HG03159 (cell line): Measurements from ENCODE around the gene PML.
"Not testable (repeated sequence)": the region's sequence is repeated elsewhere in the genome, so short reads cannot be mapped to it uniquely, and the experiment has no call there.

ENCODE experiments used
- ATAC-seq: cut with Tn5 transposase; IDR thresholded peaks from one replicate; pipeline ENCODE4 v1.9.1; 2021; ENCODE audit warnings: mild to moderate bottlenecking, moderate library complexity; ENCODE audit not compliant: unreplicated experiment

Gene PML

GRCh38 chr15:74053941-74054529 lies 59.5 kb downstream of the PML start:
- no peak for ATAC-seq

DNA sequence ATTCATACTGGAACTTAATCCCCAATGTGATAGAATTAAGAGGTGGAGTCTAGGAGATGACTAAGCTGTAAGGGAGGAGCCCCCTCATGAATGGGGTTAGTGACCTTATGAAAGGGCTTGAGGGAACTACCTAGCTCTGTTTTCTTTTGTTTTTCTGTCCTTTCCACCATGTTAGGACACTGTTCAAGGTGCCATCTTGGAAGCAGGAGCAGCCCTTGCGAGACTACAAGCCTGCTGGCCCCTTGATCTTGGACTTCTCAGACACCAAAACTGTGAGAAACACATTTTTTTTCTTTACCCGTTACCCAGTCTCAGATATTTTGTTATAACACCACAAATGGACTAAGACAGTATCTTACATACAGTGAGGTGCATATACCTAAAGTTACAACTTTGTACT lies 61.3 kb downstream of the PML start:
- ATAC-seq, result no peak

DNA sequence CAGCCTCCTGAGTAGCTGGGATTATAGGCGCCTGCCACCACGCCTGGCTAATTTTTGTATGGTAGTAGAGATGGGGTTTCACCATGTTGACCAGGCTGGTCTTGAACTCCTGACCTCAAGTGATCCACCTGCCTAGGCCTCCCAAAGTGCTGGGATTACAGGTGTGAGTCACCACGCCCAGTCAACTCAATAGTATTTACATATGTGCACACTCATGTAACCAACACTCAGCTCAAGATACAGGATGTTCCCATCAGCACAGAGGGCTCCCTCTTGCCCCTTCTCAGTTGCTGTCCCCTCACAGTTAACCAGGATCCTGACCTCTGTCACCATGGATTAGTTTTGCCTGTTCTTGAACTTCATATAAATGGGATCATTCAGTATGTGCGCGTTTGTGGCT lies 61.8 kb downstream of the PML start:
- ATAC-seq, result not testable (repeated sequence)

- not testable (repeated sequence) for ATAC-seq
These were observed 64.7 kb downstream of the PML start for GRCh38 chr15:74059050-74059833.

DNA sequence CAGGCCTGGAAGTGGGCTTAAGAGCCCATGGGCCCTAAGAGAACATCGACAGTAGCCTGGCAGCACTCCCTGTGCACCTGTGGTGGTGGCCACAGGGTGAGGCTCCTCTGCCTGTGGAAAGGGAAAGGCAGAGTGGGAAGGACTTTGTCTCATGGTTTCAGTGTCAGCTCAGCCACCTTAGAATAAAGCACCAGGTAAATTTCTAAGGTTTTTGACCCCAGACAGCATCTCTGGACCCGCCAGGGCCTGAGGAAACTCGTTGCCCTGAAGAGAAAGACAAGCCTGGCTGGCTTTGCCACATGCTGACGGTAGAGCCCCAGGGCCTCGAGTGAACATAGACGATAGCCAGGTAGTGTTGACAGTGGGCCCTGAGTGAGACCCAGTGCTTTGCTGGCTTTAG lies 65.7 kb downstream of the PML start:
- ATAC-seq, result no peak

GRCh38 chr15:74062236-74062635 lies 67.7 kb downstream of the PML start:
- no peak for ATAC-seq

- no peak for ATAC-seq
These were observed 68.2 kb downstream of the PML start for GRCh38 chr15:74062671-74063070.

DNA sequence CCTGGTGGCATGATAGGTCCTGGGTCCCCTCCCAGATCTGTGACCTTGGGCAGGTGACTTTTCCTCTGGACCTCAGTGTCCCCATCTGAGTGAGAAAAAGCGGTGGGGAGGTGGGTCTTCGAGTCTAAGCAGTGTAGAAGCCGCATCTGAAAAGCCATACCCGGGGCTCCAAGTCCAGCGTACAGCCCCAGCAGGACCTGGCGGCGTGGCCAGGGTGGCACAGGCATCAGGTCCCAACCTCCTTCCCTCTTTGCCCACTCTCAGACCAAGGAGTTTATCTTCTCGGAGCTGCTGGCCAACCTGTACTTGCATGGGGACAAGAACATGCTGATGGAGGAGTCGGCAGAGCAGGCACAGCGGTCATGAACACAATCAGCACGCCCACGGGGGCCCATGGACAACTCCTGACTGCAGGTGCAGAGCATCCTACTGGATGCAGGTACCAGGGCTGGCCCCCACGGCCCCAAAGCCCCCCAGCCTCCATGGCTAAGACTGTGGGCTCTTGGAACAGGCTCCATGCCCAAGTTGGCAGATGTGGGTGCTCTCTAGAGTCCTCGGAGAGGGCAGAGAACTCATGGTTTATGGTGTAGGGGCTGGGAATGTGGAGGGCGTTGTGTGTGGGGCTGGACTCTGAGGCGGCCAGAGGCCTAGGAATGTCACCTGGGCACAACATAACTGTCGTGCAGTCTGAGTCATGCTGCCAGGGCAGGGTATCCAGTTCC lies 69.1 kb downstream of the PML start:
- not testable (repeated sequence) for ATAC-seq

GRCh38 chr15:74064183-74064582 lies 69.7 kb downstream of the PML start:
- ATAC-seq, result not testable (repeated sequence)

DNA sequence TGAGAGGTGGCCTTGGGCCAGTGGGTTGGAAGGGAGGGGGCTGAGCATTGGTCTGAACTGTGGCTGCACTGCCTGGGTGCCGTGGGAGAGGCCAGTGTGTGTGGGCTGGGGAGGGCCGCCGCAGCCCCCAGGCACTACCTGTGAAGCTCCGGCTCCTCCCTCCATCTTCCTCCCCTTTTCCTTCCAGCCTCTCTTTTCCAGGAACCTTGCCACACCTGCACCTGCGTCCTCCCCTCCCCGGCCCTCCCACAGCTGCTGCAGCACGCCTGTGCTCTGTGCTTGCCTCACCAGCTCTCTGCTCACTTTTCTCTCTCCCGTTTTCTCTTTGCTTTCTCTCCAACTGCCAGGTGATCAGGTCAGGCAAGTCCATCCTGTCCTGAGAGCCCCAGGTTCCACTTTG lies 70.3 kb downstream of the PML start:
- not testable (repeated sequence) for ATAC-seq

GRCh38 chr15:74065684-74066411 lies 71.3 kb downstream of the PML start:
- ATAC-seq, result not testable (repeated sequence)

GRCh38 chr15:74071645-74072044 lies 77.1 kb downstream of the PML start:
- ATAC-seq, result not testable (repeated sequence)

DNA sequence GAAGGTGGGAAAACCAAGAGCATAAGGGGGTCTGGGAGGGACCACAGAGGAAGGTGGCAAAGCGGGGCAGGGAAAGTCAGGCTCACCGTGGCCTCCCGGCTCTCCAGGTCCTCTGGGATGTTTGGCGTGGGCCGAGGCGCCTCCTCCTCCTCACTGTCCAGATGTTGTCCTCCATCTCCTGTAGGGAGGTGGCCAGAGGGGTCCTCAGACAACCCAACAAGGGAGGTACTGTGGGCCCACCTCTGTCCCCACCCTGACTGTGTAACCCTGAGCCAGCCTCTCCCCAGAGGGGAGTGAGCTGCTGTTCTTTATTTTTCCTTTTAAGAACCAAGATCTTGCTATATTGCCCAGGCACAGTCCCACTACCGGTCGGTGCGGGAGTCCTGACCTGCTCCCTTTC lies 77.6 kb downstream of the PML start:
- ATAC-seq, result not testable (repeated sequence)

DNA sequence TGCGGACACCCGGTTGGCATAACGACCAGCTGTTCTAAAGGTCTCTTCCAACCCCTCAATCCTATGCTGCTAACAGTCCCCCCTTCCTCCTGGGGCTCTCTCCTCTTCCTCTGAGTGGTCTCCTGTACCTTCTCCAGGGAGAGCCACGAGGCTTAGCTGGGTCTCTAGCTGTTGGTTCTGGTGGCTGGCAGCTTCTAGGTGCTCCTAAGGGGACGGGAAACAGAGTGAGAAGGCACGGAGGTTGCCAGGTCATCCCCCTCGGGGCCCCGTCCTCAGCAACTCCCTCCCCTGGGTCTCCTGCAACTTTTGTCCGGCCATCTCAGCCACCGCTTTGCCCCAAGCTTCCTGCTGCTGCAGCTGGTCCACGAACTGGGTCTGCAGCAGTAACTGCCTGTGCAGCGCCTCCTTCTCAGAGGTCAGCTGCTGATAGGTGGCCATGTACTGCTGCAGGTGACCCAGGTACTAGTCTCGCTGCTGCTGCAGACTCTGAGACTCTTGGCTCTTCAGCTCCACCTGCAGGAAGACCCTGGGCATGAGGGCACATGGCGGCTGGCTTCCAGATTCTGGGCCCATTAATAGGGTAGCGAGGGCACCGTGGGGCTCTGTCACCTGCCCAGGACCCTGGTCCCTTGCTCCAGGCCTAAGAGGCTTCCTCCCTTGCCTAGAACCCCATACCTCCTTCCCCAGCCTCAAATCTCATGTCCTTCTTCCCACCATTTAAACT lies 78.3 kb downstream of the PML start:
- ATAC-seq, result not testable (repeated sequence)

DNA sequence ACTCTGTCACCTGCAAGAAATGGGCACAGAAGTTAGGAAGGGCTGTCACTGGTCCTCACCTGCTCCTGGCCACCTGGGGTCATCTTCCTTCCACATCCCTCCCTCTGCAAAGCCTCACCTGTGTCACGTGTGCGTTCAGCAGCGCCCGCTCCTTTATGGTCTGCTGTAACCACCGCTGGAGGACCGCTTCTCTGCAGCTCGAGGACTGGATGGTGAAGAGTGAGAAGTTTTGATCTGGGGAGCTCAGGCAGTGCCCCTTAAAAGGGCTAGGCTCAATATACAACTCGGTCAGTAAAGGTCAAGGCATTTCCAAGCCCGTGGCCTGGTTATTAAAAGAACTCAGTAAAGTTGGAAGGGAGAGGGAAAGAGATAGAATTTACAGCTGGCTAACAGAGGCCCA lies 81.3 kb downstream of the PML start:
- not testable (repeated sequence) for ATAC-seq

- ATAC-seq, result not testable (repeated sequence)
These were observed 87.9 kb downstream of the PML start, which contains the start of gene GOLGA6A for GRCh38 chr15:74082450-74082849. TSS of gene GOLGA6A (minus strand) at chr15:74082550. CDS start at chr15:74082509, 41 bp downstream.

DNA sequence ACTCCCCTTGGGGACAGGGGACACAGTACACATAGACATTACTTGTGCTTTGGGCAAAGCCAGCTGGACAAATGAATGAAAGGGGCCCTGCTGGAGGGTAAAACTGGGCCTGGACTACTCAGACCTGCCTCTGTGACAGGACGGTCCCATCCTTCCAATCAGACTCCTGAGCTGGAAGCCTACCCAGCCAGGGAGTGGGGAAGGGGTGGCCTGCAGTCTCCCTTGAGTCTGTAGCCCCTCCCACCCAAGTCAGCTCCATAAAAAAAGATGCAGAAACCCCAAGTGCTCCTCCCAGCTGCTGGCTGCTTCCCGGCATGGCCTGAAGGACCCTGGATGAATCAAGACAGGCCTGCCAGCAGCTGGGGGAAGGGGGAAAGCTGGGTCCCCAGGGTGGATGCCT lies 100.1 kb downstream of the PML start:
- not testable (repeated sequence) for ATAC-seq

GRCh38 chr15:74095610-74096009 lies 101.1 kb downstream of the PML start:
- ATAC-seq, result not testable (repeated sequence)

DNA sequence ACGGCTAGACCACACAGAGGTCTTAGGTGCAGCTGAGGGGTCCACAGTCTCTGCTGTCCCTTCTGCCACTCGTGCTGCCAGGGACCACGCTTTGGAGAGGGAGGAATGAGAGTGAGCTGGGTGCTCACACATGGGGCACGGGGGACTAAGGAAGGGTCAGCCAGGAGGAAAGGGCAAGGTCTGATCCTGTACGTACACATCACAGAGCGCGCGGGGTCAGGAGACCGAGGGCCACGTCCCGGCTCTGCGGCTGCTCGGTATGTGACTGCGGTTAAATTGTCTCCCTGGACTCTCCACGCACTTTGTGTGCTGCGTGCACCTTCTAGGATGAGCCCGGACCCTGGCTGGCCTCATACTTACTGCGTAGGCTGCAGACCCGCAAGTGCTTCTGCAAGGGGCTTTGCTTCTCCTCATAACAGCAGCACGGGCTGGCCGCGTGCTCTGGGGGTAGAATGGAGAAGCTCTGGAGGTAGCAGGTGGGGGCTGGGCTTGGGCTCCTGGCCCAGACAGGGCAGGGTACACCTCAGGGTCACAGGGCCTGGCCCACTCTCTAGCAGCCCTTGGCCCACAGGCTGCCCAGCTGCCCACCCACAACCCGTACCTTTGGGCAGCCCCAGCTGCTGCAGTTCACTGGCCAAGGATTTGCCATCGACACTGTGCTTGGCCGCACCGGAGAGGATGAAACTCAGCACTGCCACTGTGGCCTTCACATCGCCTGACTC lies 102.4 kb downstream of the PML start:
- not testable (repeated sequence) for ATAC-seq
